K562 (cell line): Measurements from ENCODE around the gene GALNS. TPM values are rescaled to one million over a fixed set of nuclear protein-coding genes. Genes with fewer than 3 reads are reported as not detected.

Source experiments
- ATAC-seq: fragments of 200-7000 bp; cut with Tn5 transposase; 3 replicates; pipeline ENCODE4 v1.9.1; 2020; ENCODE audit warnings: moderate library complexity
- BruUV-seq: library from RNA; stranded (reverse); fragments of 400-500 nt; replicated peaks from 2 replicates; lab custom pipeline; 2021; lab: Mats Ljungman, UMichigan
- CTCF ChIA-PET: fragments of 300-600 bp; formaldehyde crosslinking; extraction: SDS; loops from one replicate; lab custom pipeline; 2021; ENCODE audit warnings: low intra/inter-chr PET ratio; lab: Yijun Ruan, JAX
- POLR2A ChIA-PET: fragments of 300-600, 350-650 bp; sonication (Branson Sonifier 250); formaldehyde crosslinking; extraction: SDS; loops from one replicate; lab custom pipeline; 2021; ENCODE audit warnings: antibody characterized with exemption, inconsistent platforms; lab: Yijun Ruan, JAX
- DNase-seq, 4 experiments: peaks; one replicate each; pipeline versions ENCODE4 v3.0.0 to v3.0.0-alpha.2; 2011 to 2018; ENCODE audit warnings: low spot score in 3 of 4, mixed read lengths in 3 of 4; ENCODE audit errors: extremely low read depth in 1 of 4
- FAIRE-seq: peaks from 2 replicates; lab custom pipeline; 2011; peaks lifted over from hg19 to GRCh38; lab: Jason Lieb, UNC
- H2AFZ ChIP-seq: 2 replicates; pipeline ENCODE4 v1.6.0; 2011; ENCODE audit warnings: low read depth, low read length, control low read depth, inconsistent platforms
- H3K27ac ChIP-seq: fragments of 200-600 bp; 3 replicates; pipeline ENCODE4 v1.8.0; 2011; ENCODE audit warnings: low read depth, mild to moderate bottlenecking, control low read depth, inconsistent platforms, low read length, moderate library complexity, mixed read lengths; ENCODE audit errors: extremely low read depth
- H3K27me3 ChIP-seq, 2 experiments: fragments of 300-600 bp in 1 of 2; 2 replicates in 1 of 2; 3 replicates in 1 of 2; pipeline versions ENCODE4 v1.6.0 to v1.8.0; 2011; ENCODE audit warnings: inconsistent platforms in 2 of 2, low read length in 2 of 2, mild to moderate bottlenecking in 1 of 2, mixed read lengths in 1 of 2, moderate library complexity in 1 of 2; ENCODE audit not compliant: control insufficient read depth in 2 of 2, insufficient read depth in 2 of 2
- H3K36me3 ChIP-seq: fragments of 300-600 bp; 3 replicates; pipeline ENCODE4 v1.8.0; 2011; ENCODE audit warnings: mild to moderate bottlenecking, low read length, inconsistent platforms; ENCODE audit not compliant: control insufficient read depth, insufficient read depth
- H3K4me1 ChIP-seq, 2 experiments: fragments of 200-600 bp in 1 of 2; replicated peaks in 1 of 2; 2 replicates in 1 of 2; 3 replicates in 1 of 2; pipeline versions ENCODE4 v1.5.1 to v1.8.0; 2011; ENCODE audit warnings: inconsistent platforms in 2 of 2, low read length in 2 of 2, mild to moderate bottlenecking in 1 of 2, mixed read lengths in 1 of 2, moderate library complexity in 1 of 2; ENCODE audit not compliant: control insufficient read depth in 2 of 2, insufficient read depth in 2 of 2
- H3K4me2 ChIP-seq: 2 replicates; pipeline ENCODE4 v1.6.1; 2011; ENCODE audit warnings: low read length, control low read depth, inconsistent platforms, mixed read lengths; ENCODE audit not compliant: insufficient read depth
- H3K4me3 ChIP-seq: fragments of 200-600 bp; sonication (generic), shearing (Covaris generic); 2 replicates; pipeline ENCODE4 v1.5.1; 2016; ENCODE audit warnings: control low read depth, inconsistent platforms
- H3K79me2 ChIP-seq: fragments of 200-600 bp; 3 replicates; pipeline ENCODE4 v1.8.0; 2011; ENCODE audit warnings: low read length, inconsistent platforms; ENCODE audit not compliant: control insufficient read depth, insufficient read depth
- H3K9ac ChIP-seq, 2 experiments: 2 replicates each; pipeline versions ENCODE4 v1.6.0 to v1.6.1; 2011; ENCODE audit warnings: low read depth in 2 of 2, low read length in 2 of 2, control low read depth in 1 of 2, inconsistent platforms in 1 of 2, mild to moderate bottlenecking in 1 of 2, mixed read lengths in 1 of 2; ENCODE audit not compliant: insufficient read depth in 1 of 2
- H3K9me1 ChIP-seq: one replicate; pipeline ENCODE4 v1.6.0; 2011; ENCODE audit warnings: inconsistent platforms, mild to moderate bottlenecking, low read length, moderate library complexity; ENCODE audit not compliant: control insufficient read depth, insufficient read depth
- H3K9me3 ChIP-seq: replicated peaks from 2 replicates; pipeline ENCODE4 v1.5.1; 2011; ENCODE audit warnings: low read depth, low read length, inconsistent platforms; ENCODE audit not compliant: control insufficient read depth, insufficient read depth
- H4K20me1 ChIP-seq: replicated peaks from 2 replicates; pipeline ENCODE4 v1.6.1; 2011; ENCODE audit warnings: low read length, inconsistent platforms, mixed read lengths; ENCODE audit not compliant: control insufficient read depth, insufficient read depth
- PHF20 ChIP-seq: fragments of 450-650 bp; IDR thresholded peaks from 2 replicates; pipeline ENCODE4 v1.6.1; 2018; ENCODE audit not compliant: partially characterized antibody
- POLR2G ChIP-seq: fragments of 200-400 bp; formaldehyde crosslinking; IDR thresholded peaks from 2 replicates; pipeline ENCODE4 v1.6.1; 2017; ENCODE audit warnings: low read depth, mild to moderate bottlenecking, antibody characterized with exemption, low read length, moderate library complexity
- ZNF263 ChIP-seq: sonication (generic); formaldehyde crosslinking; IDR thresholded peaks from 2 replicates; pipeline ENCODE4 v1.8.0; 2022; ENCODE audit warnings: mild to moderate bottlenecking, missing genetic modification reagents, borderline replicate concordance
- WGBS: fragments of 100-300 bp; shearing (Covaris generic); methylation state at CpG from one replicate; pipeline ENCODE4 v1.1.6; 2016; ENCODE audit warnings: low coverage, mixed read lengths; ENCODE audit not compliant: insufficient coverage; ENCODE audit errors: missing lambda C conversion rate; 5-methylcytosine and 5-hydroxymethylcytosine counted together
- in situ Hi-C: fragments of 300-500 bp; cut with MboI; formaldehyde crosslinking; loops from 4 replicates; pipeline ENCODE4 v1.15.0; 2018; ENCODE audit warnings: inconsistent platforms, mixed read lengths
- intact Hi-C: fragments of 100-400 bp; cut with micrococcal nuclease; formaldehyde crosslinking; loops from 2 replicates; pipeline ENCODE4 v1.14.2; 2022
- polyA plus RNA-seq, 8 experiments: library from polyadenylated mRNA; depleted of rRNA in 4 of 8; stranded (reverse) in 5 of 8; unstranded in 3 of 8; fragments of >200 nt; fragmentation: Nextera tagmentation in 2 of 8; fragmentation: Illumina TruSeq in 1 of 8; extraction: Ambion mirVana in 2 of 8; extraction: Trizol in 1 of 8; gene quantifications; 2 replicates each; pipeline versions ENCODE4 v1.2.1 to v1.2.3, GENCODE V29; 2011 to 2014; ENCODE audit warnings: inconsistent platforms in 1 of 8, missing spikeins in 1 of 8
- total RNA-seq, 7 experiments: library from RNA; depleted of rRNA in 6 of 7; stranded (reverse); fragments of >200 nt in 6 of 7; fragmentation: Illumina TruSeq in 2 of 7; extraction: Trizol in 2 of 7; gene quantifications; 2 replicates each; pipeline versions ENCODE4 v1.2.1 to v1.2.3, GENCODE V29; 2011 to 2021; ENCODE audit warnings: low replicate concordance in 1 of 7
- TF ChIP-seq, protein P1 (sequence below): fragments of 450-650 bp; IDR thresholded peaks from 2 replicates; pipeline ENCODE4 v1.6.1; 2017; ENCODE audit warnings: mild to moderate bottlenecking, moderate library complexity

GALNS gene
- total and polyA plus RNA-seq, 9 of the 15 experiments (the other 6 are each of a cell fraction or from before 2014, with no cell fraction given): 0.38 to 13.2 (median 4.3) TPM

DNA sequence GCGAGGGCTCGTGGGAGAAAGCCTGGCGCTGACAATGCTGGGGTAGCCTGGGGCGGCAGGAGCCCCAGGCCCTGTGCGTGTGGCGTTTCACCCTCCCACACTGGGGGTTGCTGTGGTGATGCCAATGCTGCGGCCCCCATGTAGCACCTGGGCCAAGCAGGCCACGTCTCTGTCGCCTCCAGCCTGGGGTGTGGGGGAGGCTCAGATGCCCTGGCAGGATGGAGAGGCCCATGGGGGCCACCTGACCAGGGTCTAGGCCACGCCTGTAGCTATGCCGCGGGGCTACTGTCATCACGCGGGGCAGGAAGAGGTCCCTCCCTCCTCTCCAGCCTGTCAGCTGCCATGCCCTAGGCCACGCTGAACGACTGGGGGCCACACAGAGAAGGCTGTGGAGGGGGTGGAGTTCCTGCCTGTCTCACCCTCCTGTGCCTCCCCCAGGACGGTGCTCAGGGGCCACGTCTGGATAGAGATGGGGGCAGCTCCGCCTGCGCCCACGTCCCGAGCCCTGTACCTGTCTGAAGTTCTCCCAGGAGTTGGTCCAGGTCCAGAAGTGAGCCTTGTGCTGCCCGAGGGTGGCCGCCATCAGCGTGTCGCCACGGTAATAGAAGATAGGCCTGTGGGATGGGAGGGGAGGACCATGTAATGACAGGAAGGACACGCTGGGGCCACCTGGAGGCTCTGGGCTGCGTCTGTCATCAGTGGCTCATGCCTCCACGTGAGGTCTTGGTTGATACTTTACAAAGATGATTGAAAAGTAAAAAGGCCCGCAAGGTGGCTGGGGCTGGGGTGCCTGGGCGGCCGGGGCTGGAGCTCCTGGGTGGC is 32.3 kb downstream of the GALNS start:
- no peaks in the 10 kb centered on the region for H3K36me3 ChIP-seq
- ATAC-seq (peak; percentile 81), FAIRE-seq (peak; percentile 65), DNase-seq (peak in 1 of 4 experiments; percentile 42)
- CTCF ChIA-PET: no interaction called here
- in situ Hi-C loops: no loop called here
- POLR2A ChIA-PET: interaction anchor here (0.6 to 0.7 kb wide), 2 partner anchors 18 to 322 kb away, joined by 3 read pairs; no protein-coding TSS in a partner anchor
- TF ChIP-seq PHF20 (no peak), ZNF263 (CRISPR knock-in tag) (peak; percentile 69), POLR2G (peak; percentile 21; the same call in 1 of the 2 replicates)
- TF ChIP-seq, protein P1, sequence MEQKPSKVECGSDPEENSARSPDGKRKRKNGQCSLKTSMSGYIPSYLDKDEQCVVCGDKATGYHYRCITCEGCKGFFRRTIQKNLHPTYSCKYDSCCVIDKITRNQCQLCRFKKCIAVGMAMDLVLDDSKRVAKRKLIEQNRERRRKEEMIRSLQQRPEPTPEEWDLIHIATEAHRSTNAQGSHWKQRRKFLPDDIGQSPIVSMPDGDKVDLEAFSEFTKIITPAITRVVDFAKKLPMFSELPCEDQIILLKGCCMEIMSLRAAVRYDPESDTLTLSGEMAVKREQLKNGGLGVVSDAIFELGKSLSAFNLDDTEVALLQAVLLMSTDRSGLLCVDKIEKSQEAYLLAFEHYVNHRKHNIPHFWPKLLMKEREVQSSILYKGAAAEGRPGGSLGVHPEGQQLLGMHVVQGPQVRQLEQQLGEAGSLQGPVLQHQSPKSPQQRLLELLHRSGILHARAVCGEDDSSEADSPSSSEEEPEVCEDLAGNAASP: no peak
- H3K9me3 ChIP-seq: no peaks in the 10 kb centered on the region
- no peaks in the 10 kb centered on the region; the same call in 1 of the 2 replicates for H4K20me1 ChIP-seq
- intact Hi-C loops: no loop called here
- H3K4me2 ChIP-seq: no peak overlapping the region
- no peaks in the 10 kb centered on the region for H3K27me3 ChIP-seq
- H2AFZ ChIP-seq: no peak overlapping the region
- H3K27ac ChIP-seq: no peak overlapping the region
- no TSS peak for BruUV-seq
- no peak overlapping the region for H3K4me3 ChIP-seq
- 49% methylated on average over 29 of the region's 33 CpGs for WGBS
- peak overlapping the region in 1 of 2 experiments; percentile 45; a peak in 1 of 4 replicates for H3K9ac ChIP-seq
- peaks cover 0 to 49% of the 10 kb centered on the region in 2 experiments; a peak in 2 of 5 replicates for H3K4me1 ChIP-seq
- no peaks in the 10 kb centered on the region for H3K79me2 ChIP-seq
- no peaks in the 10 kb centered on the region for H3K9me1 ChIP-seq
